HEK293 (cell line): ENCODE results near the gene UQCC2.
A peak's percentile ranks its signal among the peaks of the same experiment; 100 is the strongest.

Experiments
- EGR2 ChIP-seq: fragments of 450-650 bp; formaldehyde crosslinking; IDR thresholded peaks from 2 replicates; pipeline ENCODE4 v1.5.1; 2016; ENCODE audit warnings: low read depth, missing biosample characterization, missing genetic modification characterization
- KLF7 ChIP-seq: fragments of 450-650 bp; formaldehyde crosslinking; IDR thresholded peaks from 2 replicates; pipeline ENCODE4 v1.5.1; 2016; ENCODE audit warnings: missing biosample characterization, missing genetic modification characterization, borderline replicate concordance
- KLF8 ChIP-seq: fragments of 450-650 bp; formaldehyde crosslinking; IDR thresholded peaks from 2 replicates; pipeline ENCODE4 v1.5.1; 2016; ENCODE audit warnings: missing biosample characterization, missing genetic modification characterization
- MZF1 ChIP-seq: fragments of 450-650 bp; formaldehyde crosslinking; IDR thresholded peaks from 2 replicates; pipeline ENCODE4 v1.5.1; 2017; ENCODE audit warnings: missing biosample characterization, missing genetic modification characterization, borderline replicate concordance
- PATZ1 ChIP-seq: fragments of 450-650 bp; formaldehyde crosslinking; IDR thresholded peaks from 2 replicates; pipeline ENCODE4 v1.5.1; 2016; ENCODE audit warnings: missing biosample characterization, missing genetic modification characterization
- PRDM4 ChIP-seq: fragments of 450-650 bp; formaldehyde crosslinking; IDR thresholded peaks from 2 replicates; pipeline ENCODE4 v1.5.1; 2017; ENCODE audit warnings: missing biosample characterization, missing genetic modification characterization
- ZFP37 ChIP-seq: fragments of 450-650 bp; formaldehyde crosslinking; IDR thresholded peaks from 2 replicates; pipeline ENCODE4 v1.5.1; 2016; ENCODE audit warnings: missing biosample characterization, missing genetic modification characterization
- ZFP41 ChIP-seq: fragments of 450-650 bp; formaldehyde crosslinking; IDR thresholded peaks from 2 replicates; pipeline ENCODE4 v1.5.1; 2016; ENCODE audit warnings: missing biosample characterization, missing genetic modification characterization, borderline replicate concordance
- ZNF132 ChIP-seq: fragments of 450-650 bp; formaldehyde crosslinking; IDR thresholded peaks from 2 replicates; pipeline ENCODE4 v1.5.1; 2017; ENCODE audit warnings: missing biosample characterization, missing genetic modification characterization, borderline replicate concordance
- ZNF202 ChIP-seq: fragments of 450-650 bp; formaldehyde crosslinking; IDR thresholded peaks from 2 replicates; pipeline ENCODE4 v1.5.1; 2016; ENCODE audit warnings: missing biosample characterization, missing genetic modification characterization, borderline replicate concordance
- ZNF292 ChIP-seq: fragments of 450-650 bp; formaldehyde crosslinking; IDR thresholded peaks from 2 replicates; pipeline ENCODE4 v1.5.1; 2016; ENCODE audit warnings: low read depth, missing biosample characterization, missing genetic modification characterization, borderline replicate concordance
- ZNF324 ChIP-seq: fragments of 450-650 bp; formaldehyde crosslinking; IDR thresholded peaks from 2 replicates; pipeline ENCODE4 v1.5.1; 2016; ENCODE audit warnings: missing biosample characterization, missing genetic modification characterization
- ZNF341 ChIP-seq: fragments of 450-650 bp; formaldehyde crosslinking; IDR thresholded peaks from 2 replicates; pipeline ENCODE4; 2016; ENCODE audit warnings: low read depth, missing biosample characterization, missing genetic modification characterization
- ZNF391 ChIP-seq: fragments of 450-650 bp; formaldehyde crosslinking; IDR thresholded peaks from 2 replicates; pipeline ENCODE4 v1.5.1; 2016; ENCODE audit warnings: low read depth, missing biosample characterization, missing genetic modification characterization, borderline replicate concordance
- ZNF404 ChIP-seq: fragments of 450-650 bp; formaldehyde crosslinking; IDR thresholded peaks from 2 replicates; pipeline ENCODE4 v1.5.1; 2017; ENCODE audit warnings: missing biosample characterization, missing genetic modification characterization
- ZNF488 ChIP-seq: fragments of 450-650 bp; formaldehyde crosslinking; IDR thresholded peaks from 2 replicates; pipeline ENCODE4 v1.5.1; 2016; ENCODE audit warnings: missing biosample characterization, missing genetic modification characterization
- ZNF518A ChIP-seq: fragments of 450-650 bp; formaldehyde crosslinking; conservative IDR thresholded peaks from 2 replicates; pipeline ENCODE4 v1.5.1; 2016; ENCODE audit warnings: low read depth, missing biosample characterization, missing genetic modification characterization
- ZNF585B ChIP-seq: fragments of 450-650 bp; formaldehyde crosslinking; IDR thresholded peaks from 2 replicates; pipeline ENCODE4 v1.5.1; 2016; ENCODE audit warnings: missing biosample characterization, missing genetic modification characterization
- ZSCAN16 ChIP-seq: fragments of 450-650 bp; formaldehyde crosslinking; IDR thresholded peaks from 2 replicates; pipeline ENCODE4 v1.5.1; 2016; ENCODE audit warnings: missing biosample characterization, missing genetic modification characterization
- ZXDB ChIP-seq: fragments of 450-650 bp; formaldehyde crosslinking; IDR thresholded peaks from 2 replicates; pipeline ENCODE4 v1.5.1; 2016; ENCODE audit warnings: missing biosample characterization, missing genetic modification characterization
- TF ChIP-seq, protein P1 (sequence below): fragments of 450-650 bp; formaldehyde crosslinking; conservative IDR thresholded peaks from 2 replicates; pipeline ENCODE4 v1.5.1; 2016; ENCODE audit warnings: low read depth, missing biosample characterization, missing genetic modification characterization
- TF ChIP-seq, protein P2 (sequence below): fragments of 450-650 bp; formaldehyde crosslinking; IDR thresholded peaks from 2 replicates; pipeline ENCODE4; 2016; ENCODE audit warnings: missing biosample characterization, missing genetic modification characterization
- TF ChIP-seq, protein P3 (sequence below): fragments of 450-650 bp; formaldehyde crosslinking; IDR thresholded peaks from 2 replicates; pipeline ENCODE4 v1.5.1; 2017; ENCODE audit warnings: missing biosample characterization, missing genetic modification characterization

The UQCC2 gene

GRCh38 chr6:33746036-33746600 is 34.6 kb upstream of the UQCC2 start (continued):
- TF ChIP-seq ZNF488 (tag by site-specific recombination) (no peak), MZF1 (no peak), ZNF404 (tag by site-specific recombination) (no peak), ZFP41 (tag by site-specific recombination) (no peak), KLF7 (tag by site-specific recombination) (no peak), ZNF518A (tag by site-specific recombination) (no peak), KLF8 (tag by site-specific recombination) (0 out of 2 replicates have a peak, but pooled peaks have one; percentile 56), ZFP37 (tag by site-specific recombination) (no peak), ZNF341 (tag by site-specific recombination) (peak; percentile 39; the same call in 1 of the 2 replicates), ZNF132 (tag by site-specific recombination) (no peak), ZNF292 (no peak), PRDM4 (tag by site-specific recombination) (no peak), ZNF585B (tag by site-specific recombination) (no peak), ZNF391 (tag by site-specific recombination) (no peak), ZXDB (tag by site-specific recombination) (no peak), ZNF324 (tag by site-specific recombination) (no peak), EGR2 (tag by site-specific recombination) (no peak), ZSCAN16 (tag by site-specific recombination) (no peak), PATZ1 (tag by site-specific recombination) (peak; percentile 88), ZNF202 (tag by site-specific recombination) (no peak)
- TF ChIP-seq, protein P1, sequence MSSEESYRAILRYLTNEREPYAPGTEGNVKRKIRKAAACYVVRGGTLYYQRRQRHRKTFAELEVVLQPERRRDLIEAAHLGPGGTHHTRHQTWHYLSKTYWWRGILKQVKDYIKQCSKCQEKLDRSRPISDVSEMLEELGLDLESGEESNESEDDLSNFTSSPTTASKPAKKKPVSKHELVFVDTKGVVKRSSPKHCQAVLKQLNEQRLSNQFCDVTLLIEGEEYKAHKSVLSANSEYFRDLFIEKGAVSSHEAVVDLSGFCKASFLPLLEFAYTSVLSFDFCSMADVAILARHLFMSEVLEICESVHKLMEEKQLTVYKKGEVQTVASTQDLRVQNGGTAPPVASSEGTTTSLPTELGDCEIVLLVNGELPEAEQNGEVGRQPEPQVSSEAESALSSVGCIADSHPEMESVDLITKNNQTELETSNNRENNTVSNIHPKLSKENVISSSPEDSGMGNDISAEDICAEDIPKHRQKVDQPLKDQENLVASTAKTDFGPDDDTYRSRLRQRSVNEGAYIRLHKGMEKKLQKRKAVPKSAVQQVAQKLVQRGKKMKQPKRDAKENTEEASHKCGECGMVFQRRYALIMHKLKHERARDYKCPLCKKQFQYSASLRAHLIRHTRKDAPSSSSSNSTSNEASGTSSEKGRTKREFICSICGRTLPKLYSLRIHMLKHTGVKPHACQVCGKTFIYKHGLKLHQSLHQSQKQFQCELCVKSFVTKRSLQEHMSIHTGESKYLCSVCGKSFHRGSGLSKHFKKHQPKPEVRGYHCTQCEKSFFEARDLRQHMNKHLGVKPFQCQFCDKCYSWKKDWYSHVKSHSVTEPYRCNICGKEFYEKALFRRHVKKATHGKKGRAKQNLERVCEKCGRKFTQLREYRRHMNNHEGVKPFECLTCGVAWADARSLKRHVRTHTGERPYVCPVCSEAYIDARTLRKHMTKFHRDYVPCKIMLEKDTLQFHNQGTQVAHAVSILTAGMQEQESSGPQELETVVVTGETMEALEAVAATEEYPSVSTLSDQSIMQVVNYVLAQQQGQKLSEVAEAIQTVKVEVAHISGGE, result no peak
- TF ChIP-seq, protein P2, sequence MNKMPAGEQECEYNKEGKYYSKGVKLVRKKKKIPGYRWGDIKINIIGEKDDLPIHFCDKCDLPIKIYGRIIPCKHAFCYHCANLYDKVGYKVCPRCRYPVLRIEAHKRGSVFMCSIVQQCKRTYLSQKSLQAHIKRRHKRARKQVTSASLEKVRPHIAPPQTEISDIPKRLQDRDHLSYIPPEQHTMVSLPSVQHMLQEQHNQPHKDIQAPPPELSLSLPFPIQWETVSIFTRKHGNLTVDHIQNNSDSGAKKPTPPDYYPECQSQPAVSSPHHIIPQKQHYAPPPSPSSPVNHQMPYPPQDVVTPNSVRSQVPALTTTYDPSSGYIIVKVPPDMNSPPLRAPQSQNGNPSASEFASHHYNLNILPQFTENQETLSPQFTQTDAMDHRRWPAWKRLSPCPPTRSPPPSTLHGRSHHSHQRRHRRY (tag by site-specific recombination), result no peak
- TF ChIP-seq, protein P3, sequence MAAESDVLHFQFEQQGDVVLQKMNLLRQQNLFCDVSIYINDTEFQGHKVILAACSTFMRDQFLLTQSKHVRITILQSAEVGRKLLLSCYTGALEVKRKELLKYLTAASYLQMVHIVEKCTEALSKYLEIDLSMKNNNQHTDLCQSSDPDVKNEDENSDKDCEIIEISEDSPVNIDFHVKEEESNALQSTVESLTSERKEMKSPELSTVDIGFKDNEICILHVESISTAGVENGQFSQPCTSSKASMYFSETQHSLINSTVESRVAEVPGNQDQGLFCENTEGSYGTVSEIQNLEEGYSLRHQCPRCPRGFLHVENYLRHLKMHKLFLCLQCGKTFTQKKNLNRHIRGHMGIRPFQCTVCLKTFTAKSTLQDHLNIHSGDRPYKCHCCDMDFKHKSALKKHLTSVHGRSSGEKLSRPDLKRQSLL, result no peak
